HUES6 (cell line): Measurements from ENCODE around the gene NOP14.
"Not testable (repeated sequence)": the region's sequence is repeated elsewhere in the genome, so short reads cannot be mapped to it uniquely, and the experiment has no call there.

ENCODE experiments used
- H3K27ac ChIP-seq: 2 replicates; pipeline ENCODE4 v1.7.0; 2013; ENCODE audit warnings: low read depth, mild to moderate bottlenecking, low read length, inconsistent platforms
- H3K27me3 ChIP-seq: 2 replicates; pipeline ENCODE4 v1.6.1; 2013; ENCODE audit warnings: low read length; ENCODE audit not compliant: control insufficient read depth, insufficient read depth
- H3K36me3 ChIP-seq: 2 replicates; pipeline ENCODE4 v1.6.1; 2013; ENCODE audit warnings: low read length; ENCODE audit not compliant: control insufficient read depth, insufficient read depth
- H3K4me1 ChIP-seq: 2 replicates; pipeline ENCODE4 v1.6.1; 2013; ENCODE audit warnings: low read length; ENCODE audit not compliant: control insufficient read depth, insufficient read depth
- H3K4me3 ChIP-seq: 2 replicates; pipeline ENCODE4 v1.5.1; 2013; ENCODE audit warnings: low read depth, low read length
- H3K9ac ChIP-seq: one replicate; pipeline ENCODE4 v1.6.1; 2013; ENCODE audit warnings: mild to moderate bottlenecking, low read length
- H3K9me3 ChIP-seq: 2 replicates; pipeline ENCODE4 v1.6.1; 2013; ENCODE audit warnings: low read depth, low read length; ENCODE audit not compliant: control insufficient read depth, insufficient read depth

Gene NOP14

DNA sequence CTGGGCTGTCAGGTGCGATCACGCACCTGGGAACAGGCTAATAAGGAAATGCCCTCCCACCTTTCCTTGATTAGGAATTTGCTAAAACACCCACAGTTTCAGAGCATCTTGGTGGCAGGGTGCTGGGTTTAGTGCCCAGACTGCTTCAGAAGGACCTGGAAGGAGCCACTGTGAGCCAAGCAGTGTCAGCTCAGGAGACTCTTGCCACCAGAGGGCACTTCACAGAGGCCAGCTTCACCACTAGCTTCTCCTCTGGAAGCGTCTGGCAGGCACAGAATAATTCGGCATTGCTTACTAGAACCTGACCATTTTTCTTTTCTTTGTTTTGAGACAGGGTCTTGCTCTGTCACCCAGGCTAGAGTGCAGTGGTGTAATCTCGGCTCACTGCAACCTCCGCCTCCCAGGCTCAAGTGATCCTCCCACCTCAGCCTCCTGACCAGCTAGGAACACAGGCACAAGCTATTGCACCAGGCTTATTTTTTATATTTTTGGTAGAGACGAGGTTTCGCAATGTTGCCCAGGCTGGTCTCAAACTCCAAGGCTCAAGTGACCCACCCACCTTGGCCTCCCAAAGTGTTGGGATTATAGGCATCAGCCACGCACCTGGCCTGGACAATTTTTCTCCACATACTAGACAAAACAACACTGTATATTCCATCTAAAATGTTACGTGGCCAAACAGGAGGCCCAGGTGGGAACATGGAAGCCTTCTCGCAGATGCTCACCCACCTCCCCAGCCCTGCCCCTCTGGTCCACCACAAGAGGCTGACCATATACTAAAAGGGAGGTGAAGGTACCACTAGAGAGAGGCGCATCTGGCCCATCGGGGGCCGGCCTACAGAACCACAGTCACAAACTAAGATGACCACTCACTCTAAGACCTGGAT, 14.1 kb downstream of the NOP14 start:
- no peaks in the 10 kb centered on the region for H3K9me3 ChIP-seq
- no peak overlapping the region for H3K27ac ChIP-seq
- no peak overlapping the region for H3K4me3 ChIP-seq
- no peaks in the 10 kb centered on the region for H3K4me1 ChIP-seq
- peaks cover 97% of the 10 kb centered on the region for H3K36me3 ChIP-seq
- H3K9ac ChIP-seq = no peak overlapping the region
- H3K27me3 ChIP-seq = no peaks in the 10 kb centered on the region

GRCh38 chr4:2947926-2948325, 15.3 kb downstream of the NOP14 start:
- Histone ChIP-seq H3K4me3 (no peak overlapping the region), H3K27ac (no peak overlapping the region), H3K36me3 (peaks cover 97% of the 10 kb centered on the region)

GRCh38 chr4:2946812-2947600, 16.2 kb downstream of the NOP14 start:
- no peak overlapping the region for H3K9ac ChIP-seq
- peaks cover 97% of the 10 kb centered on the region for H3K36me3 ChIP-seq
- no peaks in the 10 kb centered on the region for H3K27me3 ChIP-seq
- no peaks in the 10 kb centered on the region for H3K9me3 ChIP-seq
- no peak overlapping the region for H3K27ac ChIP-seq
- H3K4me3 ChIP-seq = no peak overlapping the region
- H3K4me1 ChIP-seq = no peaks in the 10 kb centered on the region

More at GRCh38 chr4:2947926-2948325, 15.3 kb downstream of the NOP14 start:
- Histone ChIP-seq H3K9me3 (no peaks in the 10 kb centered on the region), H3K4me1 (no peaks in the 10 kb centered on the region), H3K27me3 (no peaks in the 10 kb centered on the region), H3K9ac (no peak overlapping the region)

DNA sequence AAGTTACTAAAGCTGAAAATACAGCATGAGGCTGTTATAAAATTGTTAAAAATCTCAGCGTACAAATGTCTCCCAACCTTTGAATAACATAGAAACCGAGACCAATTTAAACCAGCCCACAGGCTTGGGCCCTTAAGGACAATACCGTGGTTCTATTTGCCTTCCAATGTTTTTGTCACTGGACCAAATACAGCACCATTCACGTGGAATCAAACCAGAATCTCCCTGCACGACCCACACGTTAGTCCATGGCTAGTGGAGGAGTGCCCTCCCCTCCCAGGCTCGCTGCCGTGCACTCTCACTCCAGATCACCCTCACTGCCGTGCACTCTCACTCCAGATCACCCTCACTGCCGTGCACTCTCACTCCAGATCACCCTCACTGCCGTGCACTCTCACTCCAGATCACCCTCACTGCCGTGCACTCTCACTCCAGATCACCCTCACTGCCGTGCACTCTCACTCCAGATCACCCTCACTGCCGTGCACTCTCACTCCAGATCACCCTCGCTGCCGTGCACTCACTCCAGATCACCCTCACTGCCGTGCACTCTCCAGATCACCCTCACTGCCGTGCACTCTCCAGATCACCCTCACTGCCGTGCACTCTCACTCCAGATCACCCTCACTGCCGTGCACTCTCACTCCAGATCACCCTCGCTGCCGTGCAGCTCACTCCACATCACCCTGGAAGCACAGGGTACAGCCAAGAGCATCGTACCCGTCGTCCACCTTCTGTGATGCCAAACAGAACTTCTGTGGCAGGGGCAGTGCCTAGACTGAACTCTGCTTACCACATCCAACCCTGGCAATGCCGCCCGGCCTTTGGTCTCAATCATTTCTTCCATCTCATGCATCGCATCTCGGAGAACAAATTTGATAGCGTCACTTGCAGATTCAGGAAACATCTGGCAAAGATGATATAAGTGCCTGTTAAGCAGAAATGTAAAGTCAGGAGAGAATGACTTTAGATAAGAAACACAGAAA, 17.3 kb downstream of the NOP14 start:
- not testable (repeated sequence) for H3K4me3 ChIP-seq, H3K27me3 ChIP-seq, H3K9ac ChIP-seq, H3K27ac ChIP-seq, H3K9me3 ChIP-seq, H3K4me1 ChIP-seq
- H3K36me3 ChIP-seq = peaks cover 97% of the 10 kb centered on the region

GRCh38 chr4:2944586-2945526, 18.4 kb downstream of the NOP14 start:
- Histone ChIP-seq H3K9me3 (no peaks in the 10 kb centered on the region), H3K4me1 (no peaks in the 10 kb centered on the region), H3K9ac (no peak overlapping the region), H3K27me3 (no peaks in the 10 kb centered on the region), H3K27ac (no peak overlapping the region), H3K36me3 (peaks cover 97% of the 10 kb centered on the region), H3K4me3 (no peak overlapping the region)

DNA sequence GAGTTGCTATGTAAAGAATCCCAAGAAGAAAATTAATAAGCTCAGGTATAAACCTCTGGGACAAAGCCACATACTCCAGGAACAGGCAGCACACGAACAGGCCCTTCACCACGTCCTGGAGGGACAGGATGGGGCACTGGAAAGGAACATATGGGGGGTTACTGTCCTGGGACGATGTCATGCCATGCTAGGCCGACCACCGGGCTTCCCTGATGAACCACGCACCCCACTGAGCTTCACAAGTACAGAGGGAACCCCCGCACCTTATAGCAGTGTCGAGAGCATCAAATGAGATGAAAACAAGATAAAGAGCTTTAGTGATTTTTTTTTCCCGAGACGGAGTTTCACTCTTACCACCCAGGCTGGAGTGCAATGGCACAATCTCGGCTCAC, 19.1 kb downstream of the NOP14 start:
- no peaks in the 10 kb centered on the region for H3K9me3 ChIP-seq
- H3K27ac ChIP-seq = no peak overlapping the region
- H3K9ac ChIP-seq = no peak overlapping the region
- no peaks in the 10 kb centered on the region for H3K27me3 ChIP-seq
- peaks cover 97% of the 10 kb centered on the region for H3K36me3 ChIP-seq
- H3K4me1 ChIP-seq = no peaks in the 10 kb centered on the region
- H3K4me3 ChIP-seq = no peak overlapping the region

DNA sequence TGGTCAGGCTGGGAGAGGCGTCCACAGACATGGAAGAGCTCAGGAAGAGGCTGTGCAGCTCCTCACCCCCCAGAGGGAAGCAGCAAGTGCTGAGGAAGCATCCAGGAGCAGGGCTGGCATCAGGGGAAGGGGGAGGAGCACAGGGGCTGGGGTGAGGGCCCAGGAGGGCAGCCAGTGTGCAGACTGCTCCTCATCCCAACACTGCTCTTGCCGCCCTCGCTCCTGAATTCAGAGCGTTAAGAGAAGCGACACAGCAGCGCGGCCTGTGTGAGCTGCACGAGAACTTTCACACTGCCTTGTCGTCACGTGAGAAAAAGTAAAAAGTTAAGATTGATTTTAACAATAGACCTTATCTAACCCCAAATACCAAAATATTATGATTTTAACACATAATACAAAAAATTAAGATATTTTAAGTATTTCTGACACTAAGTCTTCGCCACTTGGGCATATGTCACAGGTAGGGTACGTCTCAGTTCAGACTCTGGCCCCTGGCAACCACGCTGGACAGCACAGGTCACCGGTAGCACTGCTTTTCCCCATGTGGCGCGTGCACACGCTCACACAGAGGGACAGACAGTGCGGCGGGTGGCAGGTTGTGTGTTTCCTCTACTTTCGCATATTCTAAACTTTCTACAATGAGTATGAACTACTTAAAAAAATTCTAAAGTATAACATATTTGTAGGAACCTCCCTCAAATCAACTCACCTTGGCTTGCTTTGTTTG, 19.7 kb downstream of the NOP14 start:
- peaks cover 97% of the 10 kb centered on the region for H3K36me3 ChIP-seq
- H3K4me3 ChIP-seq = no peak overlapping the region
- H3K9me3 ChIP-seq = no peaks in the 10 kb centered on the region
- H3K4me1 ChIP-seq = no peaks in the 10 kb centered on the region
- H3K9ac ChIP-seq = no peak overlapping the region
- H3K27ac ChIP-seq = no peak overlapping the region
- no peaks in the 10 kb centered on the region for H3K27me3 ChIP-seq

GRCh38 chr4:2942532-2943363, 20.5 kb downstream of the NOP14 start:
- H3K27ac ChIP-seq = no peak overlapping the region
- no peaks in the 10 kb centered on the region for H3K27me3 ChIP-seq
- no peaks in the 10 kb centered on the region for H3K9me3 ChIP-seq
- H3K4me3 ChIP-seq = no peak overlapping the region
- no peaks in the 10 kb centered on the region for H3K4me1 ChIP-seq
- H3K36me3 ChIP-seq = peaks cover 97% of the 10 kb centered on the region
- no peak overlapping the region for H3K9ac ChIP-seq

DNA sequence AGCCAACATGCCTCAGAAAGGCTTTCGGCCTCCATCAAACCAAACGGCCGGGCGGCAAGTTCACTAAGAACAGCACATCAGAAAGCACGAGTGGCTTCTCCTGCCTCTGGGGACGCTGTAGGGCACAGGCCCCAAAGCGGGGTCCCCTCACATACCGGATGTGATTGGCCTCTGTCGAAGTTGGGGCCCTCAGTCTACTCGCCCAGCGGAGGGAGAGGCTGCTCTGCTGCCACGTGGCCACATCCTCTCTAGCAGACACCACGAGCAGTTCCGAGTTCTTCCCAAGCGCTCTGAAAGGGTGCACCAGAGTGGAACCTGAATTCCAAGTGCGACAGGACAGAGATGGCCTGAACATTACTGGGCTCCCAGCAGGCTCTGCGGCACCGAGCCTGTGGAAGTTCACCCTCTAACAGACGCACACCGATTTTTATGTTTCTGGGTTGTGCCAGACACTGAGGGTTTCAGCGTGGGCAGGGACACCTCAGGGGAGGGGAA, 21.1 kb downstream of the NOP14 start:
- Histone ChIP-seq H3K4me3 (no peak overlapping the region), H3K9me3 (no peaks in the 10 kb centered on the region), H3K27ac (no peak overlapping the region), H3K9ac (no peak overlapping the region), H3K4me1 (peaks cover 6% of the 10 kb centered on the region; the same call in 1 of the 2 replicates), H3K36me3 (peaks cover 97% of the 10 kb centered on the region), H3K27me3 (no peaks in the 10 kb centered on the region)
